GM12872 (cell line): Measurements from ENCODE around the gene GABRR3.

Experiments used
- TF ChIP-seq, protein P1 (sequence below): IDR thresholded peaks from 3 replicates; pipeline ENCODE4 v1.5.1; 2011; ENCODE audit warnings: low read depth, mild to moderate bottlenecking, low read length, moderate library complexity; ENCODE audit not compliant: insufficient read depth

GABRR3 gene

DNA sequence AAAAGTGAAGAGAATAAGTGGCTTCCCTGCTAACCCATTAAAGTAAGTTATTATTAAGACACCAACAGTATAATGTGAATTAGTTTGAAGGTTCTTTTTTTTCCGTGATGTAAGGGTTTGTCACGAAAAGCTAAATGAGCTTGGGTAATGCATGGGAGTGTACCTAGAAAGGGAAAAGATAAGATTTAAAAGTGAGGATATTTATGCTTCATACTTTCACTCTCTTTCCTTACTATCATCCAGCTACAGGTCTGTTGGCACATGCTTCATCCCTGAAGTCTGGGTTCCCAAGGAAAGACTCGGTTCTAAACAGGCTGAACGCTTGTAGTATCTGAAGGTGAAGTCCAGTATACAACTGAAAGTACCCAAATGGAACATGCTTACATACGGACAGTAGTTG lies 36.0 kb downstream of the GABRR3 start:
- TF ChIP-seq, protein P1, sequence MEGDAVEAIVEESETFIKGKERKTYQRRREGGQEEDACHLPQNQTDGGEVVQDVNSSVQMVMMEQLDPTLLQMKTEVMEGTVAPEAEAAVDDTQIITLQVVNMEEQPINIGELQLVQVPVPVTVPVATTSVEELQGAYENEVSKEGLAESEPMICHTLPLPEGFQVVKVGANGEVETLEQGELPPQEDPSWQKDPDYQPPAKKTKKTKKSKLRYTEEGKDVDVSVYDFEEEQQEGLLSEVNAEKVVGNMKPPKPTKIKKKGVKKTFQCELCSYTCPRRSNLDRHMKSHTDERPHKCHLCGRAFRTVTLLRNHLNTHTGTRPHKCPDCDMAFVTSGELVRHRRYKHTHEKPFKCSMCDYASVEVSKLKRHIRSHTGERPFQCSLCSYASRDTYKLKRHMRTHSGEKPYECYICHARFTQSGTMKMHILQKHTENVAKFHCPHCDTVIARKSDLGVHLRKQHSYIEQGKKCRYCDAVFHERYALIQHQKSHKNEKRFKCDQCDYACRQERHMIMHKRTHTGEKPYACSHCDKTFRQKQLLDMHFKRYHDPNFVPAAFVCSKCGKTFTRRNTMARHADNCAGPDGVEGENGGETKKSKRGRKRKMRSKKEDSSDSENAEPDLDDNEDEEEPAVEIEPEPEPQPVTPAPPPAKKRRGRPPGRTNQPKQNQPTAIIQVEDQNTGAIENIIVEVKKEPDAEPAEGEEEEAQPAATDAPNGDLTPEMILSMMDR: no peak

DNA sequence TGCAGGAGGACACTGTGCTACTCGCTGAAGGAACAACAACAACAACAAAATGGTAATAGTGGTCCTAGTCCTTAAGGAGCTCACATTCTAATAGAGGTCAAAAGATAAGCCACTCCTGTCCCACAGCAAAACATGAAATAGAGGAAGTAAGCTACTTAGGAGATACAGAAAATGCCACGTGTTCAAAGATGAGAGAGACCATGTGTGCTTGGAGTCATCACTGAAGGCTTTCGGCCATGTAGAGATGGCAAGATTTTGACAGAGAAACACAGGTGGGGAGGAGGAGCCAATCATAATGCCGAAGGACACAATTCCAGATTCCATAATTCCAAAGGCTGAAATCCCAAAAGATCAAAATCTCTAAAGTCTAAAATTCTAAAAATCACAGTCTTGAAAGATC lies 38.1 kb downstream of the GABRR3 start:
- TF ChIP-seq, protein P1: no peak

DNA sequence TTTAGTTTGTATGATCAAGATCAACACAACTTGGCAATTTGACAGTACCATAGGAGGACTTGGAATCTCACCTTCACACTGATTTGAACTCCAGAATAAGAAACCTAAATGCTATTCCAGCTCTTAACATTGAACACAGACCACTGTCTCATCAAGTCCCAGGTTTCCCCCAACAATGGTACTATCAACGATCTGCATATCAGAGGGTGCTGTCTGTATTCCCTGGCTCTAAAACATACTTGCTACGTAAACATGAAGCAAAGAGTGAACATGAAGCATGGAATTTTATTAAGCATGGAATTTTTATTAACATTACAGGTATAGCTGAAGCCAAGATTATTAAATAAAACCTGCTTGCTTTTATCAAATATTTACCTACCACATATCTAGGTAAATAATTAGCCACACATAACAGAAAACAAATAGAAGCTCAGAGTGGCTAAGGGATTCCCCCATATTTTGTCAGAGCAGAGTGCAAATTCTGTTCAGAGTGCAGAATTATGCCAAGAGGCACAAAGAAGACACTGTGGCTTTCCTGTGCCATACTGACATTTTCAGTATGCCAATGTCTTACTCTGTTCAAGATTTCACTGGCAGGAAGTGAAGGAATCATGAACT lies 40.7 kb downstream of the GABRR3 start:
- TF ChIP-seq, protein P1: no peak

GRCh38 chr3:97993526-97993925 lies 41.6 kb downstream of the GABRR3 start:
- TF ChIP-seq, protein P1: no peak

GRCh38 chr3:97992547-97993173 lies 42.5 kb downstream of the GABRR3 start:
- TF ChIP-seq, protein P1: no peak

GRCh38 chr3:97991293-97991682 lies 43.8 kb downstream of the GABRR3 start:
- TF ChIP-seq, protein P1: no peak

DNA sequence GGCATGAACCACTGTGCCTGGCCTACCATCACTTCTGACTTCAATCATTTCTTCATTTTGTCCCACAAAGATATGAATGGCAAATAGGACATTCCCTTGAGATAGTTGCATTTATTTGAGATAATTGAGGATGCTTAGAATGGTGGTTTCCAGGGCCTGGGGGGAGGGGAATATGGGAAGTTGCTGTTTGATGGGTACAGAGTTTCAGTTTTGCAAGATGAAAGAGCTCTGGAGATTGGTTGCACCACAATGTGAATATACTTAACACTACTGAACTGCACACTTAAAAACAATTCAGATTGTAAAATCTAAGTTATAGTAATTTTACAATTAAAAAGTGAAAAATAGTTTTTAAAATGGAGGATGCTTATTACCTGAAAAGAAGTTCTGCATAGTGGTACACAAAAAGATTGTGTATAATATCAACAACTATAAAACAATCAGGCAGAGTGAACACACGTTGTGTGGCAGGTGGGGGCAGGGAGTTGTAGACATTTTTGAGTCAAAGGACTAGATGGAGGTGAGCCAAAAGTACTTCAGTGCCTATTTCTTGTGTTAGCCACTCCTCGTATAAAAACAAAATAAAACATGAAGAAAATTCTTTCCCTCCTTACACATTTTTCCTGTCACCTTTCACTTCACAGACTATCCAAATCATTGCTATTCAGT lies 44.4 kb downstream of the GABRR3 start:
- TF ChIP-seq, protein P1: no peak
